Suprapubic skin (tissue), 4 donors: ENCODE data around the gene FRMD3. TPM values are rescaled to one million over a fixed set of nuclear protein-coding genes. Genes with fewer than 3 reads are reported as not detected.

Source experiments
- DNase-seq, 2 donors: peaks; one replicate each; pipeline ENCODE4 v3.0.0-alpha.2; 2019; ENCODE audit warnings: low spot score in 2 of 2
- H3K27ac ChIP-seq: fragments of 200-600 bp; sonication (generic); one replicate; pipeline ENCODE4 v1.5.1; 2019
- H3K27me3 ChIP-seq: fragments of 200-600 bp; sonication (generic); one replicate; pipeline ENCODE4 v1.5.1; 2019
- H3K36me3 ChIP-seq: fragments of 200-600 bp; sonication (generic); one replicate; pipeline ENCODE4 v1.5.1; 2019
- H3K4me1 ChIP-seq: fragments of 200-600 bp; sonication (generic); one replicate; pipeline ENCODE4 v1.5.1; 2019
- H3K4me3 ChIP-seq: fragments of 200-600 bp; sonication (generic); one replicate; pipeline ENCODE4 v1.5.1; 2019; ENCODE audit warnings: mild to moderate bottlenecking
- H3K9me3 ChIP-seq: fragments of 200-600 bp; sonication (generic); one replicate; pipeline ENCODE4 v1.5.1; 2019
- EP300 ChIP-seq: sonication (generic); formaldehyde crosslinking; IDR thresholded peaks from one replicate; pipeline ENCODE4 v1.6.1; 2017; ENCODE audit warnings: antibody characterized with exemption
- POLR2A ChIP-seq, 2 donors: fragments of 450-650 bp; IDR thresholded peaks; one replicate each; pipeline ENCODE4 v1.6.1; 2017; ENCODE audit warnings: antibody characterized with exemption in 2 of 2, mild to moderate bottlenecking in 2 of 2, moderate library complexity in 2 of 2
- POLR2AphosphoS5 ChIP-seq, 3 donors: sonication (generic); formaldehyde crosslinking; IDR thresholded peaks; one replicate each; pipeline ENCODE4 v1.6.1; 2017; ENCODE audit warnings: antibody characterized with exemption in 3 of 3
- WGBS: methylation state at CpG from one replicate; pipeline ENCODE4 v1.1.5; 2018; 5-methylcytosine and 5-hydroxymethylcytosine counted together
- total RNA-seq, 4 donors: library from RNA; depleted of rRNA; stranded (reverse); fragments of >200 nt; gene quantifications; one replicate each; pipeline ENCODE4 v1.1.0, GENCODE V29; 2016
- TF ChIP-seq, protein P1 (sequence below), 2 donors: fragments of 200-600 bp in 1 of 2; fragments of 450-650 bp in 1 of 2; sonication (generic) in 1 of 2; IDR thresholded peaks; one replicate each; pipeline ENCODE4 v1.5.1; 2016 to 2019; ENCODE audit warnings: antibody characterized with exemption in 2 of 2, mild to moderate bottlenecking in 1 of 2, moderate library complexity in 1 of 2

FRMD3 gene
- total RNA-seq, 4 donors from 2014 or later = 2.8 to 7.0 (median 5.2) TPM

DNA sequence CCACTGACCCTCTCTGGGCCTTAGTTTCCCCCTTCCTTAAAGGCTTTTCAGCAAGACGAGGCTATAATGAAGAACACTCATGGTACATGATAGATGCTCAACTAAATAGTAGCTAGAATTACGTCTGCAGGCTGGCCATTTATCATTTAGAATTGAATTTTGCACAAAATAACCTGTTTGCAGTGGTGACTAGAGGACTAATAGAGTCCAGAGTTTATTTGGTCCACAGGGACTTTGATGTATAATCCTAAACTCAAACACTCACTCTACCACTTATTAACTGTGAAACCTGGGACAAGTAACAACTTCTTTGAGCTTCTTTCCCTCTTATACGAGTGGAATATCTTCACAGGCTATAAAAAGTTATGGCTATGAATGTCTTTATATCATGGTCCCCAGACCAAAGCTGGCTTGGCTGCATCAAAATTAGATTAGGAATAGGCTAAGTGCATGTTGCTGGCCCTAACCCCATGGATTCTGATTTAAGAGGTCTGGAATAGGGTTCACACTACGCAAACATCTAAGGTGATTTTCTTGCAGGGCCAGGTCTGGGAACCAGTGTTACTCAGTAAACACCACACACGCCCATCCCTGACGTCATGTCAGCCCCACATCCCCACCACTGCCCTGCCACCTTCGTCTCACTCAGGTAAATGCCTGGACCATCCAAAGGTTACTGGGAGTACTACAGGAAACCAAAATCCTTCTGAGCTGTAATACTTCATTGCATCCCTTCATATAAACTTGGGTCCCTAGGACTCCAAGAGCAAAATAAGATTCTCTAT lies 150.6 kb downstream of the FRMD3 start:
- no peak for DNase-seq

GRCh38 chr9:83385317-83385716 lies 152.9 kb downstream of the FRMD3 start:
- WGBS = 32% methylated on average over 2 of the region's 2 CpGs
- no peaks in the 10 kb centered on the region for H3K36me3 ChIP-seq
- no peak overlapping the region for H3K4me3 ChIP-seq
- no peaks in the 10 kb centered on the region for H3K4me1 ChIP-seq
- no peak overlapping the region for H3K27ac ChIP-seq
- DNase-seq = no peak
- no peaks in the 10 kb centered on the region for H3K27me3 ChIP-seq
- no peaks in the 10 kb centered on the region for H3K9me3 ChIP-seq
- TF ChIP-seq POLR2AphosphoS5 (IDR thresholded peaks at IDR 0.05) = no peak
- TF ChIP-seq EP300 = no peak
- TF ChIP-seq, protein P1, sequence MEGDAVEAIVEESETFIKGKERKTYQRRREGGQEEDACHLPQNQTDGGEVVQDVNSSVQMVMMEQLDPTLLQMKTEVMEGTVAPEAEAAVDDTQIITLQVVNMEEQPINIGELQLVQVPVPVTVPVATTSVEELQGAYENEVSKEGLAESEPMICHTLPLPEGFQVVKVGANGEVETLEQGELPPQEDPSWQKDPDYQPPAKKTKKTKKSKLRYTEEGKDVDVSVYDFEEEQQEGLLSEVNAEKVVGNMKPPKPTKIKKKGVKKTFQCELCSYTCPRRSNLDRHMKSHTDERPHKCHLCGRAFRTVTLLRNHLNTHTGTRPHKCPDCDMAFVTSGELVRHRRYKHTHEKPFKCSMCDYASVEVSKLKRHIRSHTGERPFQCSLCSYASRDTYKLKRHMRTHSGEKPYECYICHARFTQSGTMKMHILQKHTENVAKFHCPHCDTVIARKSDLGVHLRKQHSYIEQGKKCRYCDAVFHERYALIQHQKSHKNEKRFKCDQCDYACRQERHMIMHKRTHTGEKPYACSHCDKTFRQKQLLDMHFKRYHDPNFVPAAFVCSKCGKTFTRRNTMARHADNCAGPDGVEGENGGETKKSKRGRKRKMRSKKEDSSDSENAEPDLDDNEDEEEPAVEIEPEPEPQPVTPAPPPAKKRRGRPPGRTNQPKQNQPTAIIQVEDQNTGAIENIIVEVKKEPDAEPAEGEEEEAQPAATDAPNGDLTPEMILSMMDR (IDR thresholded peaks at IDR 0.05) = no peak
- no peak for TF ChIP-seq POLR2A (IDR thresholded peaks at IDR 0.05)

More for the DNA sequence above, 150.6 kb downstream of the FRMD3 start:
- no peaks in the 10 kb centered on the region for H3K36me3 ChIP-seq
- H3K4me3 ChIP-seq = no peak overlapping the region
- no peaks in the 10 kb centered on the region for H3K27me3 ChIP-seq
- no peaks in the 10 kb centered on the region for H3K4me1 ChIP-seq
- no peaks in the 10 kb centered on the region for H3K9me3 ChIP-seq
- TF ChIP-seq POLR2AphosphoS5 (IDR thresholded peaks at IDR 0.05) = no peak
- TF ChIP-seq, protein P1 (IDR thresholded peaks at IDR 0.05) = no peak
- no peak for TF ChIP-seq EP300
- TF ChIP-seq POLR2A (IDR thresholded peaks at IDR 0.05) = no peak
- WGBS = 88% methylated on average over 7 of the region's 7 CpGs
- no peak overlapping the region for H3K27ac ChIP-seq

DNA sequence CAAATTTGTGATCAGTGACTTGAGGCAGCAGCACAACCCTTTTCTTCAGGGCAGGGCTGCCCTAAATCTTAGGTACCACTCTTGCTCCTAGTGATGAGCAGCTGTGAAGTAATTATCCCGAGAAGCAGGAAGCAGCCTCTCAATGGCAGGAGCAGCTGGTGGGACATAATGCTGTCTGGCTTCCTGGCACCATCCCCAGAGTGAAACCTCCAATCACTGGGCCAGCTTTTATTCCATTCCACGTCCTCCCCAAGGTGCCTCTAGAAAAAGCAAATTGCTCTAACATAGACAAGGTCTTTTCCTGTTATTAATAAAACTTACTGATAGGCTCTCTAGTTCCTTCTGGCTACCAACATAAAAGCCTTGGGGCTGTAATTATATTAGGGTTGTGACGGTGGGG lies 154.0 kb downstream of the FRMD3 start:
- TF ChIP-seq EP300 (no peak), POLR2A (IDR thresholded peaks at IDR 0.05) (no peak), POLR2AphosphoS5 (IDR thresholded peaks at IDR 0.05) (no peak)
- TF ChIP-seq, protein P1 (IDR thresholded peaks at IDR 0.05) = no peak
- no peaks in the 10 kb centered on the region for H3K36me3 ChIP-seq
- no peak overlapping the region for H3K4me3 ChIP-seq
- H3K9me3 ChIP-seq = no peaks in the 10 kb centered on the region
- no peaks in the 10 kb centered on the region for H3K27me3 ChIP-seq
- no peak overlapping the region for H3K27ac ChIP-seq
- 68% methylated on average over 3 of the region's 3 CpGs for whole genome bisulfite sequencing
- H3K4me1 ChIP-seq = no peaks in the 10 kb centered on the region
- no peak for DNase-seq

GRCh38 chr9:83383034-83383433 lies 155.2 kb downstream of the FRMD3 start:
- H3K36me3 ChIP-seq = no peaks in the 10 kb centered on the region
- H3K27ac ChIP-seq = no peak overlapping the region
- 75% methylated on average over 2 of the region's 2 CpGs for WGBS
- H3K27me3 ChIP-seq = no peaks in the 10 kb centered on the region
- DNase-seq = no peak
- H3K4me3 ChIP-seq = no peak overlapping the region
- TF ChIP-seq POLR2A (IDR thresholded peaks at IDR 0.05) = no peak
- H3K4me1 ChIP-seq = no peaks in the 10 kb centered on the region
- no peaks in the 10 kb centered on the region for H3K9me3 ChIP-seq

GRCh38 chr9:83382421-83382820 lies 155.8 kb downstream of the FRMD3 start:
- Histone ChIP-seq H3K36me3 (no peaks in the 10 kb centered on the region), H3K9me3 (no peaks in the 10 kb centered on the region), H3K27me3 (no peaks in the 10 kb centered on the region), H3K4me1 (no peaks in the 10 kb centered on the region), H3K4me3 (no peak overlapping the region), H3K27ac (no peak overlapping the region)
- TF ChIP-seq EP300 (no peak), POLR2A (IDR thresholded peaks at IDR 0.05) (no peak), POLR2AphosphoS5 (IDR thresholded peaks at IDR 0.05) (no peak)
- TF ChIP-seq, protein P1 (IDR thresholded peaks at IDR 0.05) = no peak
- no peak for DNase-seq
